ENCODE measurements around the gene NHLH1. TPM values are rescaled to one million over a fixed set of nuclear protein-coding genes. Genes with fewer than 3 reads are reported as not detected.

NHLH1 gene
- total RNA-seq, 1 donor from 2014 or later = 0.71 TPM

GRCh38 chr1:160346463-160346862 lies 20.4 kb upstream of the NHLH1 start:
- Mint-ChIP-seq H3K27ac (peak overlapping the region; percentile 90), H3K36me3 (ENCODE audit: low read depth) (peaks cover 74% of the 10 kb centered on the region), H3K4me1 (peaks cover 57% of the 10 kb centered on the region), H3K9me3 (no peaks in the 10 kb centered on the region), H3K4me3 (peak overlapping the region; percentile 56), H3K27me3 (no peaks in the 10 kb centered on the region)
- intact Hi-C loops (cut with micrococcal nuclease) = loop anchor here (2.0 to 10.0 kb wide), 2 partner anchors 138 to 366 kb away; no protein-coding TSS in a partner anchor
- no peak for TF ChIP-seq CTCF (IDR thresholded peaks at IDR 0.05)
- no peak for DNase-seq
- ATAC-seq (ENCODE audit: low read depth) = no peak
- ChIA-PET POLR2A (interaction anchor here (0.6 to 2.6 kb wide), 15 partner anchors 9 to 1403 kb away, joined by 3 to 18 read pairs (median 4); partner anchors contain the start of genes DCAF8, IGSF8, NIT1 and PEX19), CTCF (interaction anchor here (0.9 to 1.3 kb wide), 5 partner anchors 8 to 198 kb away, joined by 3 to 4 read pairs (median 4); no protein-coding TSS in a partner anchor)

GRCh38 chr1:160346958-160347357 lies 19.9 kb upstream of the NHLH1 start:
- TF ChIP-seq CTCF (IDR thresholded peaks at IDR 0.05) = no peak
- H3K4me3 Mint-ChIP-seq = peak overlapping the region; percentile 56
- H3K27me3 Mint-ChIP-seq = no peaks in the 10 kb centered on the region
- ChIA-PET POLR2A (interaction anchor here (0.6 to 2.6 kb wide), 12 partner anchors 19 to 721 kb away, joined by 3 to 18 read pairs (median 4); partner anchors contain the start of genes DCAF8, IGSF8, PEX19 and USF1), CTCF (interaction anchor here (0.9 to 1.3 kb wide), 4 partner anchors 32 to 197 kb away, joined by 3 to 4 read pairs (median 4); no protein-coding TSS in a partner anchor)
- ATAC-seq (ENCODE audit: low read depth) = peak; percentile 70
- no peaks in the 10 kb centered on the region for H3K9me3 Mint-ChIP-seq
- intact Hi-C loops (cut with micrococcal nuclease) = loop anchor here (1.0 to 10.0 kb wide), 4 partner anchors 29 to 366 kb away; no protein-coding TSS in a partner anchor
- peaks cover 52% of the 10 kb centered on the region for H3K4me1 Mint-ChIP-seq
- DNase-seq = no peak
- peak overlapping the region; percentile 90 for H3K27ac Mint-ChIP-seq
- peaks cover 79% of the 10 kb centered on the region for H3K36me3 Mint-ChIP-seq (ENCODE audit: low read depth)

GRCh38 chr1:160351629-160352028 lies 15.2 kb upstream of the NHLH1 start:
- no peaks in the 10 kb centered on the region for H3K27me3 Mint-ChIP-seq
- ChIA-PET POLR2A (no interaction called here), CTCF (interaction anchor here (1.1 to 1.3 kb wide), 2 partner anchors 24 to 25 kb away, joined by 3 to 6 read pairs; no protein-coding TSS in a partner anchor)
- ATAC-seq (ENCODE audit: low read depth) (no peak), DNase-seq (no peak)
- no peak overlapping the region for H3K4me3 Mint-ChIP-seq
- no peak overlapping the region for H3K27ac Mint-ChIP-seq
- H3K9me3 Mint-ChIP-seq = no peaks in the 10 kb centered on the region
- no peak for TF ChIP-seq CTCF (IDR thresholded peaks at IDR 0.05)
- intact Hi-C loops (cut with micrococcal nuclease) = no loop called here
- peaks cover 14% of the 10 kb centered on the region for H3K4me1 Mint-ChIP-seq
- peaks cover 94% of the 10 kb centered on the region for H3K36me3 Mint-ChIP-seq (ENCODE audit: low read depth)

- intact Hi-C loops (cut with micrococcal nuclease) = no loop called here
- H3K9me3 Mint-ChIP-seq = no peaks in the 10 kb centered on the region
- DNase-seq = no peak
- ChIA-PET CTCF (interaction anchor here (1.3 to 1.8 kb wide), 2 partner anchors 24 to 61 kb away, joined by 3 to 7 read pairs; no protein-coding TSS in a partner anchor), POLR2A (interaction anchor here (0.6 kb wide), 1 partner anchor 512 kb away, joined by 3 read pairs; no protein-coding TSS in a partner anchor)
- no peak for ATAC-seq (ENCODE audit: low read depth)
- TF ChIP-seq CTCF (IDR thresholded peaks at IDR 0.05) = no peak
- H3K36me3 Mint-ChIP-seq (ENCODE audit: low read depth) = peaks cover 96% of the 10 kb centered on the region
- H3K27me3 Mint-ChIP-seq = no peaks in the 10 kb centered on the region
- H3K4me3 Mint-ChIP-seq = no peak overlapping the region
- H3K4me1 Mint-ChIP-seq = peaks cover 5% of the 10 kb centered on the region
- H3K27ac Mint-ChIP-seq = no peak overlapping the region
Measured at GRCh38 chr1:160352555-160352954, 14.3 kb upstream of the NHLH1 start.

- Mint-ChIP-seq H3K4me1 (no peaks in the 10 kb centered on the region), H3K27ac (peak overlapping the region; percentile 37), H3K4me3 (no peak overlapping the region), H3K36me3 (ENCODE audit: low read depth) (peaks cover 97% of the 10 kb centered on the region), H3K27me3 (no peaks in the 10 kb centered on the region), H3K9me3 (no peaks in the 10 kb centered on the region)
- ATAC-seq (ENCODE audit: low read depth) (no peak), DNase-seq (no peak)
- no peak for TF ChIP-seq CTCF (IDR thresholded peaks at IDR 0.05)
- ChIA-PET POLR2A (interaction anchor here (0.6 kb wide), 1 partner anchor 512 kb away, joined by 3 read pairs; no protein-coding TSS in a partner anchor), CTCF (interaction anchor here (1.3 to 3.0 kb wide), 4 partner anchors 11 to 62 kb away, joined by 3 to 30 read pairs (median 6); no protein-coding TSS in a partner anchor)
- intact Hi-C loops (cut with micrococcal nuclease) = no loop called here
Measured at GRCh38 chr1:160353223-160353622, 13.6 kb upstream of the NHLH1 start.

All from activated B cell treated with CpG ODN at 0.5 μM for 24 hours (primary cell).